ENCODE measurements around the gene APPL1.
"Not testable (repeated sequence)": the region's sequence is repeated elsewhere in the genome, so short reads cannot be mapped to it uniquely, and the experiment has no call there.

APPL1 gene

DNA sequence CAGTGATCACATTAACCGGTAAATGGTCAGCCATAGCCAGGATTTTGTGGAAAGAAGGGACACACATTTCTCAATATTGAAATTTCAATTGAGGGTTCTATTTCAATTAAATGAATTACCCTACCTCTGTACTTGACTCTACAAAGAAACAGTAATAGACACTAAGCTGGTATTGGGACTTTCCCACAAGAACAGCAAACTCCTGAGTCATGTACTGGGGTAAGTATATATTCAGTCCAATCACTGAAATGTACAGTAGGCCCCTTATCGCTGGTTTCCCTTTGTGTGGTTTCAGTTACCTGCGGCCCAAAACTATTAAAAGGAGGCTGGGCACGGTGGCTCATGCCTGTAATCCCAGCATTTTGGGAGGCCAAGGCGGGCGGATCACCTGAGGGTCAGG, 47.3 kb downstream of the APPL1 start:
- DNase-seq (ENCODE audit: low spot score) = no peak

DNA sequence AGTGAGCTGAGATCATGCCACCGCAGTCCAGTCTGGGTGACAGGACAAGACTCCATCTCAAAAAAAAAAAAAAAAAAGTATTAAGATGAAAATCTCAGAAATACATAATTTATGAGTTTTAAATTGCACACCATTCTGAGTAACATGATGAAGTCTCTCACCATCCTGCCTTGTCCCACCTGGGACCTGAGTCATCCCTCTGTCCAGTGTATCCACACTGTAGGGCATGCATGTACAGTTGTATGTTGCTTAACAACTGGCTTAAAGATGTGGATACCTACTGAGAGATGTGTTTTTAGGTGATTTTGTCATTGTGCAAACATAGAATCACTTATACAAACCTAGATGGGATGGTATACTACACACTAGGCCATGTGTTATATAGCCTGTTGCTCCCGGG, 47.9 kb downstream of the APPL1 start:
- no peak for DNase-seq (ENCODE audit: low spot score)

DNA sequence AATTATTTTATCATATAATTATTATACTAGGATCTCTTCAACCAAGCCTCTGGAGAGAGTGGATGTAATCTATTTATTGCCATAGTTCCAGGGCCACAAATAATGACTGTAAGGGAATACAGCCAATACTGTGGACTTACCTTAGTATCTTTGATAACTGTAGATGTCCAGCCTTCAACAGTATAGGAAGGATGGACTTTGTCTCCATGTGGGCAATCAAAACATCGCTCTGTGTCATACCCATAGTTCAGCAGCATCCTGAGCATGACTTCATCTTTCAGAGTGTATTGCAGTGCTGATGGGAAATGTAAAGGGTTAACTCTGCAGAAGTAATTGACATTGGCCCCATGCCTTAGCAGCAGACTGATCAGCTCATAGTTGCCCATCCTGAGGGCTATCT, 50.7 kb downstream of the APPL1 start:
- no peak for DNase-seq (ENCODE audit: low spot score)

DNA sequence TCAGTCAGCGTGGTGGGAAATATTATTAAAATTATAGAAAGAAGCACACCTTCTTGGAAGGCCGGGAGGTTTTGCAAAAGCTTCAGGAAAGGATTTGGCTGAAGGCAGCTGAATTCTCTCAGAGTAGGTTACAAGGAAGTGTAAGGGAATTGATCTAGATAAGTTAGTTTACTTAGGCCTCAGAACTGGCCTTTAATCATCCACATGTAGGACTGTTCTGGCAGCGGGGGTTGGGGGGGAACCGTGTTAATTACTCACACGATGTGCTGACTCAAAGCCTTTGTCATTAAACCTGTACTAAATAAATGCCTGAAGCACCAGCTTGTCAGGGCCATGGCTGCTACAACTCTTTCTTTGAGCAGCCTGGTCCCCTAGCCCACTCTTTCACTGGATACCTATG, 52.2 kb downstream of the APPL1 start:
- DNase-seq (ENCODE audit: low spot score) = no peak

DNA sequence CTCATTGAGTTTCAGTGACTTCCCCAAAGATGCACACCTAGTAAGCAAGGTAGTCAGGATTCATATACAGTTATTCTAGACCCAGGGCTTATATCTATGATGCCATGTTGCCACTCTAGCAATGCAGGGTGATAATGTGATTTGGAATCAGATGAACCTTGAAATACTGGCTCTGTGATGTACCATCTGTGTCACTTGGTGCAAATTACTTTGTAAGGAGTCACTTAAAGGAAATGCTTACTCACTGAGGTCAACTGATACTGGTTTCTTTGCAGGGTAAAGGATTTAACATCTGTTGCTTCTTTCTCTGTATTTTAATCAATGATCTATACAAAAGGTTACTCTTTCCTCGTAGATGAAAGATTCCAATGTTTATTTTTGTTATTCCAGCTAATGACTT, 54.2 kb downstream of the APPL1 start:
- no peak for DNase-seq (ENCODE audit: low spot score)

DNA sequence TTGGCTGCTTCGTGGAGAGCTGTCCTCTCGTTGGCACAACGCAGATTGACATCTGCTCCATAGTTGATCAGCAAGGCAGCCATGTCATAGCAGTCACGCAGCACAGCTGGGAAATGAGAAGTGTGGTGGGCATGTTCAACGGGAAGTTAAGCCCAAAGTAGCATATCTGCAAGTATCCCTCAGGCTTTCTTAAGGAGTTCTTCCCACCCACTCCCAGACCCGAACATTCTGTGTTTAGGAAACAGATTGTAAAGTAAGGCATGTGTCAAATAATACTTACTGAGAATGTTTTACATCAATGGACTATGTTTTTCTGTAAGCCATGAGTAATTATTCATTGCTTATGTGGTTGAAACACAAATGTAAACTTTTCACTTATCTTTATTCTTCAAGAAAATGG, 55.8 kb downstream of the APPL1 start:
- no peak for DNase-seq (ENCODE audit: low spot score)

DNA sequence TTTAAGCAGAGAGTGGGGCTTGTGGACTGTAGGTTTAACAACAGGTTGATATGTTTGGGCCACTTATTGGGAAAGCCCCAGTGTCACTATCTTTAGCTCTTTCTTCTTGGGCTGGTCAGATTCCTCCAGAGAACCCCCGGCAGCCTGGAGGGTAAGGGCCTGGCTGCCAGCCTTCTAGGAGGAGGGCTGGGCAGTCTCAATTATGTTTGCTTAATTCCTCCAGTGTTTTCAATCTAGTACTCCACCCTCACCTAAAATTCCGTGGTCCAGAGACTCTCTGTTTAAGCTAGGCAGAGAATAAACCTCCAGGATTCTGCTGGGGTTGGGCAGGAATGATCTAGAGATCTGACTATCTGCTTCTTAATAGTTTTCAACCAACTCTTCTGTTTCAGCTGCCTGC, 59.7 kb downstream of the APPL1 start:
- DNase-seq (ENCODE audit: low spot score) = no peak

DNA sequence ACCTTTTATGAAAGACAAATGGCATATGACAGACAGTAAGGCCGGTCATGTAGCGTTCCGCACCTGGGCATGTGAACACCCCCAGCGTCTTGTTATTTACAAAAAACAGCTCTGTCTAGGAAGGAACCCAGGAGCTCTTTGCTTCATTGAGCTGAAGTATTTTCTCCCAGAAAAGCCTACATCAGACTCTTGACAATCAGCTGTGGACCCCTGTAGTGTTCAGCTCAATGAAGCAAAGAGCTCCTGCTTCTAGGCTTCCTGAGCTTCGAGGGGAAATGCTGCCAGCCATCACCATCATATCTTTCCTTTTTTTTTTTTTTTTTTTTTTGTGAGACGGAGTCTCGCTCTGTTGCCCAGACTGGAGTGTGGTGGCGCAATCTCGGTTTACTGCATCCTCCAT, 60.9 kb downstream of the APPL1 start:
- DNase-seq (ENCODE audit: low spot score) = no peak

DNA sequence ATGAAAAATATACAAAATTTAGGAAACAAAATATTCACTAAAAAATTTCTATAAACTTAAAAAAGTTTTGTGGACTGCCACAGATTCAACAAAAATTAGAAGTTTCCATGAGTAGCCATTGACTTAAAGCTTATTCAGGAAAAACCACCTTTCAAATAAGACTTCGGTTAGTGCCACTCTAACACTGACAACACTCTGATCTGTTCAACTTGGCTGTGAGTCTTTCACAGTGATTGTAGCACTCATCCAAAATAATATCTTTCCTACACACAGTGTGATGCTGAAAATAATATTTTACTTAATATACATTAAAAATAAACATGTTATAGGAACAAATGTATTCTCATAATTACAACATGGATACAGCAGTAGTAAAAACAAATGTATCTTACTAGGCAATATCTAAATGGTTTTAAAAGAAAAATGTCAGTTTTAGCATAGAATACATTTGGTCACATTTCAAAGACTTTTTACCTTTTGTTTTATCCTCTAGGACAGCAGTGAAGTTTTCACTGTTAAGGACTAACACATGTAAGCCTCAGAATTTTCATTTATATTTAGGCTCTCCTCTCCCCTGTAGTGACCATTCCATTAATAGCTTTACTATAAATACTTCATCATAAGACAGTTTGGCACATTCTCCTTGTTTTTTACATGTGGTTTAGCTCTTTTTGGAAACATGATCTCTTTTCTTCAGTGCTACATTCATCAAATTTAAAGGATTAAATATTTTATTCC, 64.8 kb downstream of the APPL1 start, which contains the start of gene ASB14:
Gene ASB14, minus strand, starts transcription at position 527 of the 738 bp plus-strand sequence. CDS start 652 bp downstream, outside the sequence.
- DNase-seq (ENCODE audit: low spot score) = no peak

DNA sequence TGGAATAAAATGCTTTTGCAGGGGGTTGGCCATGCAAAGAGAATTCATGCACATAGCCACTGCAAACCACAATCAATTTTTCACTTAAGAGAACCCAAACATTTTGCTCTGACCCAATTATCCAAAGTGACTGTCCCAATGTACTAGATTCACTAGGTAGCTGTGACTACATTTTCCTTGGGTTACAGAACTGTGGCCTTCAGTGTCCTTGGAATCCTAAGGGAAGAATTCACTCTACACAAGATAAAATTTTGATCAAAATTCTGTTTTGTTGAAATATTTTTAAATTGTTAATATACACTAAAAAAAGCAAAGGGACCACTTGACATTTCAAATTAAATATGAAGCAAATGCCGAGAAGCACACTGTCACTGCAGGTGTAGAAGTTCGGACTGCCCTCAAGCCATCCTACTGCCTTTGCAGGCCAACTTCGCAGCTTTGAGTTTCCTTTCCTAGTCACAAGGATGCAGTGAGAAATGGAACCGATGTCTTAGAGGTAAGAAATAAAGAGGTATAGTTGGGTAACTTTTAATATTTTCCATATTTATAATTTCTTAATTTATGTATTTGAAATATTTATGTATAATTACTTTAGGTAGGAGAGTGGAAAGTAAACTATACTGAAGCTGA, 65.5 kb downstream of the APPL1 start:
- no peak for DNase-seq (ENCODE audit: low spot score)

DNA sequence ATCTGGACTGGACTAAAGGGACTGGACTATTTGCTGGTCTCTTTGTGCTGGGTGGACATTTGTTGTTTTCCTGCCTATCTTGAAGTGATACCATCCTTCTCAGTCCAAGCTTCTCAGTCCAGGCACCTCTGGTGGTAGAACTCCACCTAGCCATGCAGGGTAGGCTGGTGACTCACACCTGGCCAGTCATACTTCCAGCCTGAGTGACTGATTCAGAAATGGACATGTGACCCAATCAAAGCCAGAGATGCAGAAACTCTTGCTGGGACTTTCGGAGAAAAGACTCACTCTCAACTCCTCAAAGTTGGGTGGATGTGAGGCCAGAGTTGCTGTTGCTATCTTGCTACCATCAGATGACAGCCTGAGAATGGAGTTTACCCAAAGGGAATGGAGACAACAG, 70.5 kb downstream of the APPL1 start:
- DNase-seq (ENCODE audit: low spot score) = no peak

DNA sequence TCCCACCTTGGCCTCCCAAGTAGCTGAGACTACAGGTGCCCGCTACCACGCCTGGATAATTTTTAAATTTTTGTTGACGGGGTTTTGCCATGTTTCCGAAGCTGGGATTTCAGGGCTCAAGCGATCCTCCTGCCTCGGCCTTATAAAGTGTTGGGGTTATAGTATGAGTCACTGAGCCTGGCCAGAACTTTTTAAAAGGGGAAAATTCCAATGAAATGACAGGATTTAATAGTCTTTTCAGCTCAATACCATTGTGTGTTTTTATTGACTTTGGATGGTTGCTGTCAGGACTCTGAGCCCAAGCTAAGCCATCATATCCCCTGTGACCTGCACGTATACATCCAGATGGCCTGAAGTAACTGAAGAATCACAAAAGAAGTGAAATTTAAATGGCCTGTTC, 76.0 kb downstream of the APPL1 start:
- not testable (repeated sequence) for DNase-seq (ENCODE audit: low spot score)

DNA sequence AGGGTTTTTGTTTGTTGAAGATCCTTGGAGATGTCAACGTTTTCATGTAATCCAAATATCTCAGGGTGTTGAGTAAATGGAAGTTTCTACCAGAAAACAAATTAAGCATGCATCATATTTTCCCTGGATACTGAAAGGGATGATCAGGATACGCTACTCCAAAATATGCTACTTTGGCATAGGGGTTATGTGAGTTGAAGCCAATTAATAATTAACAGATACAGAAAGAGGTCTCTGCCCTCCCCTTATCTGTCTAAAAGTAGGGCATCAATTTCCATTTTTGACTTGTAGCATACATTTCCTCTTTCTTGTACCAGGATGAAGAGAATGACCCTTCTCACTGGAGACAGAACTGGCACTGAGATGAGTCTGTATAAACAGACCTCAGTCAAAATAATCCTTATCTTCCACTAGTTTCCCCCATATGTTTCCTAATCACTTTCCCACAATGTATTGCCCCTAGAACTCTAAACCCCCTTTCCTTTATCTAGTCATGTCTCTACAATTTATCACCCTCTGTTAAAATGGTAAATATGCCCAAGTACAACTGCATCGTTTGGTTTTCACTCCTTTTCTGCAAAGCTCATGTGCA, 82.3 kb downstream of the APPL1 start:
- no peak for DNase-seq (ENCODE audit: low spot score)

DNA sequence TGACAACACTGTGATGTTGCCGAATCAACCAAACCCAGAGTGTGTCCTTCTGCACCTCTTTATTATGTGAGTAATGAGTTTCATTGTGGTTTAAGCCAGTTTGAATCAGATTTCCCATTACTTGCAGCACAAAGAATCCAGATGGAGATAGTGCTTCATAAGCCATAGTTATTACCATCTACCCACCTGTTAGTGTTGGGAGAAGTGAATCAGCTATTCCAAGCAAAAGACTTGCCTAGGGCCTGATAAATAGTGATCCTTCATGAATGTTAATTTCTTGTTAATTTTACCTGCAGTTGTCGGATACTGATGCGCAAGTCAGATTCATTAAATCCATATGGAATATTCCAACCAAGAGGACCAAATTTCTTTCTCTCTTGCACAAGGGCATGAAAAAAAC, 86.7 kb downstream of the APPL1 start:
- no peak for DNase-seq (ENCODE audit: low spot score)
